Hepatocyte (in vitro differentiated cells): Measurements from ENCODE around the gene DEFB132. TPM values are rescaled to one million over a fixed set of nuclear protein-coding genes. Genes with fewer than 3 reads are reported as not detected.

Experiments used
- DNase-seq: peaks from one replicate; pipeline ENCODE4 v3.0.0-alpha.2; 2016; ENCODE audit warnings: low spot score
- H2AFZ ChIP-seq: fragments of 200-600 bp; sonication (generic); 2 replicates; pipeline ENCODE4 v1.6.0; 2016; ENCODE audit warnings: antibody characterized with exemption, mild to moderate bottlenecking
- H3K27ac ChIP-seq: fragments of 200-600 bp; sonication (generic); 2 replicates; pipeline ENCODE4 v1.5.1; 2016; ENCODE audit warnings: mild to moderate bottlenecking
- H3K27me3 ChIP-seq: fragments of 200-600 bp; sonication (generic); 2 replicates; pipeline ENCODE4 v1.6.1; 2016
- H3K36me3 ChIP-seq: fragments of 200-600 bp; sonication (generic); replicated peaks from 2 replicates; pipeline ENCODE4 v1.5.1; 2016; ENCODE audit warnings: low read depth; ENCODE audit not compliant: insufficient read depth
- H3K4me1 ChIP-seq: fragments of 200-600 bp; sonication (generic); 2 replicates; pipeline ENCODE4 v1.5.1; 2016; ENCODE audit warnings: mild to moderate bottlenecking, moderate library complexity; ENCODE audit not compliant: insufficient read depth
- H3K4me2 ChIP-seq: fragments of 200-600 bp; sonication (generic); 2 replicates; pipeline ENCODE4 v1.6.0; 2016
- H3K4me3 ChIP-seq: fragments of 200-600 bp; sonication (generic); 2 replicates; pipeline ENCODE4 v1.5.1; 2016; ENCODE audit warnings: mild to moderate bottlenecking
- H3K79me2 ChIP-seq: fragments of 200-600 bp; sonication (generic); 2 replicates; pipeline ENCODE4 v1.6.0; 2017; ENCODE audit warnings: mild to moderate bottlenecking
- H3K9me2 ChIP-seq: fragments of 200-600 bp; sonication (generic); replicated peaks from 2 replicates; pipeline ENCODE4 v1.6.0; 2017; ENCODE audit warnings: mild to moderate bottlenecking; ENCODE audit not compliant: insufficient read depth
- H3K9me3 ChIP-seq: fragments of 200-600 bp; sonication (generic); 2 replicates; pipeline ENCODE4 v1.5.1; 2016; ENCODE audit warnings: low read depth, mild to moderate bottlenecking
- H4K20me1 ChIP-seq: fragments of 200-600 bp; sonication (generic); 2 replicates; pipeline ENCODE4 v1.6.0; 2016; ENCODE audit warnings: mild to moderate bottlenecking; ENCODE audit not compliant: insufficient read depth, poor library complexity, severe bottlenecking
- CTCF ChIP-seq: fragments of 200-600 bp; sonication (generic); IDR thresholded peaks from 2 replicates; pipeline ENCODE4 v1.5.1; 2016; ENCODE audit warnings: antibody characterized with exemption, mild to moderate bottlenecking; ENCODE audit not compliant: poor library complexity
- EZH2 ChIP-seq: fragments of 200-600 bp; sonication (generic); IDR thresholded peaks from 2 replicates; pipeline ENCODE4 v1.6.1; 2016; ENCODE audit warnings: antibody characterized with exemption, mild to moderate bottlenecking, borderline replicate concordance
- EZH2phosphoT487 ChIP-seq: fragments of 200-600 bp; sonication (generic); IDR thresholded peaks from one replicate; pipeline ENCODE4 v1.6.1; 2018; ENCODE audit warnings: antibody characterized with exemption, mild to moderate bottlenecking, low read depth, moderate library complexity; ENCODE audit not compliant: unreplicated experiment, severe bottlenecking
- WGBS: methylation state at CpG from one replicate; pipeline ENCODE4 v1.1.6; 2016; ENCODE audit warnings: low lambda C conversion rate; ENCODE audit errors: missing lambda C conversion rate; 5-methylcytosine and 5-hydroxymethylcytosine counted together
- polyA plus RNA-seq: library from polyadenylated mRNA; unstranded; fragments of >200 nt; fragmentation: Nextera tagmentation; extraction: Ambion mirVana; gene quantifications from 2 replicates; pipeline ENCODE4 v1.2.1, GENCODE V29; 2016
- total RNA-seq: library from RNA; depleted of rRNA; stranded (reverse); fragments of >200 nt; gene quantifications from 2 replicates; pipeline ENCODE4 v1.2.3, GENCODE V29; 2014

The DEFB132 gene
- total and polyA plus RNA-seq, 2 experiments from 2014 or later, result not detected

- no peak overlapping the region for H3K4me2 ChIP-seq
- H3K27me3 ChIP-seq, result peaks cover 5% of the 10 kb centered on the region
- H3K79me2 ChIP-seq, result no peaks in the 10 kb centered on the region
- no peak overlapping the region for H3K4me3 ChIP-seq
- TF ChIP-seq EZH2, result no peak
- TF ChIP-seq EZH2phosphoT487, result no peak
- no peak for TF ChIP-seq CTCF
- H3K9me2 ChIP-seq, result no peaks in the 10 kb centered on the region
- 84% methylated on average over 3 of the region's 3 CpGs for WGBS
- H4K20me1 ChIP-seq, result no peaks in the 10 kb centered on the region
- H2AFZ ChIP-seq, result no peak overlapping the region
- H3K27ac ChIP-seq, result no peak overlapping the region
- no peaks in the 10 kb centered on the region for H3K4me1 ChIP-seq
- H3K36me3 ChIP-seq, result no peaks in the 10 kb centered on the region
- no peaks in the 10 kb centered on the region for H3K9me3 ChIP-seq
- DNase-seq, result no peak
Observed at GRCh38 chr20:227439-228105, 30.0 kb upstream of the DEFB132 start.

- Histone ChIP-seq H2AFZ (no peak overlapping the region), H3K4me2 (no peak overlapping the region), H3K27ac (no peak overlapping the region), H4K20me1 (no peaks in the 10 kb centered on the region), H3K79me2 (no peaks in the 10 kb centered on the region), H3K4me1 (no peaks in the 10 kb centered on the region), H3K27me3 (peaks cover 5% of the 10 kb centered on the region), H3K9me3 (no peaks in the 10 kb centered on the region), H3K9me2 (no peaks in the 10 kb centered on the region), H3K4me3 (no peak overlapping the region), H3K36me3 (no peaks in the 10 kb centered on the region)
- WGBS, result 59% methylated on average over 1 of the region's 1 CpG
- no peak for TF ChIP-seq EZH2
- TF ChIP-seq EZH2phosphoT487, result no peak
- TF ChIP-seq CTCF, result peak; percentile 28
- peak; percentile 12 for DNase-seq
Observed at GRCh38 chr20:235891-236290, 21.6 kb upstream of the DEFB132 start.

DNA sequence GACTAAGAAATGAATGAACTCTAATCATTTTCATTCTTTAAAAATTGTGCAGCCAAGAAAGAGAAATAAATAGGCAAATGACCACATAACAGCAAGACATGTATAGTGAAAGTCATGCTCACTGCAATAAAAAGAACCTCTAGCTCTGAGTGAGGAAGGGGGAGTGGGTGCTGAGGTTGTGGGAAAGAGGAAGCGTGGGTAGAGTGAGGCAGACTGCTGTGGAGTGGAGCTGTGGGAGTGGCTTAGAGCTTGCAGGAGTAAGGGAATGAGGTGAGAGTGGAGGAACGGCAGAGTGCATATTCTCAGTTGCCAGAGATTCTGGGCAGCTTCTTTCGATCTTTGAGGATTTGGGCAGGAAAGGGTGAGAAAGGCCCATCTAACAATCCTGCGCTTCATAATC, 20.0 kb upstream of the DEFB132 start:
- no peaks in the 10 kb centered on the region for H3K4me1 ChIP-seq
- no peaks in the 10 kb centered on the region for H3K36me3 ChIP-seq
- no peak for TF ChIP-seq EZH2
- no peak for TF ChIP-seq EZH2phosphoT487
- no peak for TF ChIP-seq CTCF
- H3K4me3 ChIP-seq, result no peak overlapping the region
- no peaks in the 10 kb centered on the region for H4K20me1 ChIP-seq
- no peaks in the 10 kb centered on the region for H3K9me2 ChIP-seq
- peak overlapping the region; percentile 19 for H2AFZ ChIP-seq
- no peaks in the 10 kb centered on the region for H3K79me2 ChIP-seq
- WGBS, result 56% methylated on average over 4 of the region's 4 CpGs
- H3K4me2 ChIP-seq, result no peak overlapping the region
- H3K27me3 ChIP-seq, result peaks cover 5% of the 10 kb centered on the region
- no peak for DNase-seq
- H3K9me3 ChIP-seq, result no peaks in the 10 kb centered on the region
- no peak overlapping the region for H3K27ac ChIP-seq
